PC-9 (cell line): ENCODE results near the gene OGFRL1. TPM values are rescaled to one million over a fixed set of nuclear protein-coding genes. Genes with fewer than 3 reads are reported as not detected.

Source experiments
- BruUV-seq: library from RNA; stranded (reverse); fragments of 400-500 nt; replicated peaks from 2 replicates; lab custom pipeline; 2021; lab: Mats Ljungman, UMichigan
- CTCF ChIA-PET: fragments of 300-600 bp; sonication (Branson Sonifier 250); formaldehyde crosslinking; loops from one replicate; lab custom pipeline; 2022; ENCODE audit warnings: antibody characterized with exemption; lab: Charles Lee
- POLR2A ChIA-PET: fragments of 300-600 bp; sonication (Branson Sonifier 250); formaldehyde crosslinking; loops from one replicate; lab custom pipeline; 2022; ENCODE audit warnings: antibody characterized with exemption; ENCODE audit not compliant: unreplicated experiment; lab: Charles Lee
- DNase-seq, 2 experiments: peaks; one replicate each; pipeline versions ENCODE4 v3.0.0 to v3.0.0-alpha.2; 2015 to 2022; ENCODE audit warnings: mixed read lengths in 1 of 2
- H2AFZ ChIP-seq: fragments of 200-600 bp; sonication (generic); 2 replicates; pipeline ENCODE4 v1.8.1; 2017; ENCODE audit warnings: antibody characterized with exemption
- H3F3A ChIP-seq: fragments of 200-600 bp; sonication (generic); 2 replicates; pipeline ENCODE4 v1.8.1; 2017; ENCODE audit warnings: antibody characterized with exemption, mild to moderate bottlenecking, low read depth; ENCODE audit not compliant: insufficient read depth
- H3K27ac ChIP-seq: fragments of 200-600 bp; sonication (generic); 2 replicates; pipeline ENCODE4 v1.6.1; 2016; ENCODE audit warnings: mixed run types
- H3K27me3 ChIP-seq: fragments of 200-600 bp; sonication (generic); 2 replicates; pipeline ENCODE4 v1.6.1; 2016; ENCODE audit warnings: low read depth, mixed run types; ENCODE audit not compliant: insufficient read depth
- H3K36me3 ChIP-seq: fragments of 200-600 bp; sonication (generic); 2 replicates; pipeline ENCODE4 v1.6.1; 2016; ENCODE audit warnings: low read depth, mixed run types
- H3K4me1 ChIP-seq: fragments of 200-600 bp; sonication (generic); replicated peaks from 2 replicates; pipeline ENCODE4 v1.6.1; 2016; ENCODE audit warnings: mixed run types; ENCODE audit not compliant: insufficient read depth
- H3K4me2 ChIP-seq: fragments of 200-600 bp; sonication (generic); 2 replicates; pipeline ENCODE4 v1.6.1; 2017; ENCODE audit warnings: mixed run types
- H3K4me3 ChIP-seq: fragments of 200-600 bp; sonication (generic); 2 replicates; pipeline ENCODE4 v1.6.1; 2016; ENCODE audit warnings: mixed run types
- H3K79me2 ChIP-seq: fragments of 200-600 bp; sonication (generic); 2 replicates; pipeline ENCODE4 v1.6.1; 2017; ENCODE audit warnings: low read depth, mixed run types
- H3K9me2 ChIP-seq: fragments of 200-600 bp; sonication (generic); 2 replicates; pipeline ENCODE4 v1.8.1; 2017; ENCODE audit warnings: mild to moderate bottlenecking; ENCODE audit not compliant: insufficient read depth
- H3K9me3 ChIP-seq: fragments of 200-600 bp; sonication (generic); 2 replicates; pipeline ENCODE4 v1.8.1; 2016; ENCODE audit warnings: low read depth; ENCODE audit not compliant: insufficient read depth
- H4K20me1 ChIP-seq: fragments of 200-600 bp; sonication (generic); 2 replicates; pipeline ENCODE4 v1.8.1; 2017; ENCODE audit not compliant: insufficient read depth
- EZH2 ChIP-seq: fragments of 200-600 bp; sonication (generic); IDR thresholded peaks from 2 replicates; pipeline ENCODE4 v1.8.0; 2017; ENCODE audit warnings: antibody characterized with exemption, low read depth
- intact Hi-C: fragments of 100-400 bp; cut with micrococcal nuclease; formaldehyde crosslinking; loops from one replicate; pipeline ENCODE4 v1.10.0; 2022; ENCODE audit not compliant: unreplicated experiment
- total RNA-seq: library from RNA; stranded (reverse); gene quantifications from 2 replicates; pipeline ENCODE4 v1.2.3, GENCODE V29; 2021
- TF ChIP-seq, protein P1 (sequence below): fragments of 200-600 bp; sonication (generic); conservative IDR thresholded peaks from 2 replicates; pipeline ENCODE4 v1.6.1; 2017; ENCODE audit warnings: mixed run types, antibody characterized with exemption, mild to moderate bottlenecking, moderate library complexity

Gene OGFRL1
- total RNA-seq, 1 experiment from 2014 or later = 11.0 TPM

GRCh38 chr6:71324194-71324785 lies 35.7 kb downstream of the OGFRL1 start:
- no peaks in the 10 kb centered on the region for H3K36me3 ChIP-seq
- no peaks in the 10 kb centered on the region for H3F3A ChIP-seq
- H3K79me2 ChIP-seq = no peaks in the 10 kb centered on the region
- BruUV-seq = no TSS peak
- H3K4me2 ChIP-seq = no peak overlapping the region
- intact Hi-C loops = no loop called here
- DNase-seq = no peak
- H4K20me1 ChIP-seq = no peaks in the 10 kb centered on the region
- ChIA-PET POLR2A (no interaction called here), CTCF (no interaction called here)
- no peaks in the 10 kb centered on the region for H3K27me3 ChIP-seq
- no peaks in the 10 kb centered on the region for H3K9me2 ChIP-seq
- H3K4me3 ChIP-seq = no peak overlapping the region
- no peaks in the 10 kb centered on the region for H3K4me1 ChIP-seq
- H2AFZ ChIP-seq = no peak overlapping the region
- no peaks in the 10 kb centered on the region for H3K9me3 ChIP-seq
- H3K27ac ChIP-seq = no peak overlapping the region
- no peak for TF ChIP-seq EZH2
- TF ChIP-seq, protein P1, sequence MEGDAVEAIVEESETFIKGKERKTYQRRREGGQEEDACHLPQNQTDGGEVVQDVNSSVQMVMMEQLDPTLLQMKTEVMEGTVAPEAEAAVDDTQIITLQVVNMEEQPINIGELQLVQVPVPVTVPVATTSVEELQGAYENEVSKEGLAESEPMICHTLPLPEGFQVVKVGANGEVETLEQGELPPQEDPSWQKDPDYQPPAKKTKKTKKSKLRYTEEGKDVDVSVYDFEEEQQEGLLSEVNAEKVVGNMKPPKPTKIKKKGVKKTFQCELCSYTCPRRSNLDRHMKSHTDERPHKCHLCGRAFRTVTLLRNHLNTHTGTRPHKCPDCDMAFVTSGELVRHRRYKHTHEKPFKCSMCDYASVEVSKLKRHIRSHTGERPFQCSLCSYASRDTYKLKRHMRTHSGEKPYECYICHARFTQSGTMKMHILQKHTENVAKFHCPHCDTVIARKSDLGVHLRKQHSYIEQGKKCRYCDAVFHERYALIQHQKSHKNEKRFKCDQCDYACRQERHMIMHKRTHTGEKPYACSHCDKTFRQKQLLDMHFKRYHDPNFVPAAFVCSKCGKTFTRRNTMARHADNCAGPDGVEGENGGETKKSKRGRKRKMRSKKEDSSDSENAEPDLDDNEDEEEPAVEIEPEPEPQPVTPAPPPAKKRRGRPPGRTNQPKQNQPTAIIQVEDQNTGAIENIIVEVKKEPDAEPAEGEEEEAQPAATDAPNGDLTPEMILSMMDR = no peak

- H3K4me2 ChIP-seq = no peak overlapping the region
- no peaks in the 10 kb centered on the region for H3K79me2 ChIP-seq
- DNase-seq = no peak
- intact Hi-C loops = no loop called here
- no TSS peak for BruUV-seq
- H3F3A ChIP-seq = no peaks in the 10 kb centered on the region
- H3K36me3 ChIP-seq = no peaks in the 10 kb centered on the region
- H4K20me1 ChIP-seq = no peaks in the 10 kb centered on the region
- ChIA-PET CTCF (no interaction called here), POLR2A (no interaction called here)
- H3K4me3 ChIP-seq = no peak overlapping the region
- TF ChIP-seq EZH2 = no peak
- TF ChIP-seq, protein P1 = no peak
- no peaks in the 10 kb centered on the region for H3K4me1 ChIP-seq
- H2AFZ ChIP-seq = no peak overlapping the region
- no peaks in the 10 kb centered on the region for H3K9me2 ChIP-seq
- no peaks in the 10 kb centered on the region for H3K27me3 ChIP-seq
- no peak overlapping the region for H3K27ac ChIP-seq
- no peaks in the 10 kb centered on the region for H3K9me3 ChIP-seq
Measured at GRCh38 chr6:71326611-71327010, 38.0 kb downstream of the OGFRL1 start.

DNA sequence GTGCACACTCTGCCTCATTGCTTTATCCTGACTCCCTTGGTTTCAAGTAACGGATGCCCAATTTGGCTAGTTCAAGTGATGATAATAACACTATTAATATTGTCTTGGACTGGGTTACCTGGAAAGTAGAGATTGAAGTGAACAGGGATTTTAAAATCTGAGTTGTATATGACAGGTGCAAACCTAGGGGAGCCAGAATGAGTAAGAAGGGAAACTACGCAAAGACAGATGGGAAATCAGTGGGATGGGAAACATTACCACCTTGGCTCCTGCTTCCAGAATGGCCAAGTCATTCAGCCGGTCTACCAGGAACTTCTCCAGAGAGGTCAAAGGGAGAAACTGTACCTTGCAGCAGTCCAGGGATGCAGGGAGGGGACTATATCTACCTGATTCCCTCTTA lies 41.9 kb downstream of the OGFRL1 start:
- Histone ChIP-seq H4K20me1 (no peaks in the 10 kb centered on the region), H3K27me3 (no peaks in the 10 kb centered on the region), H3K9me2 (no peaks in the 10 kb centered on the region), H3K36me3 (no peaks in the 10 kb centered on the region), H3K4me2 (no peak overlapping the region), H3K4me1 (peaks cover 14% of the 10 kb centered on the region), H3K9me3 (no peaks in the 10 kb centered on the region; the same call in 1 of the 2 replicates), H2AFZ (no peak overlapping the region), H3K27ac (no peak overlapping the region), H3F3A (no peaks in the 10 kb centered on the region), H3K79me2 (no peaks in the 10 kb centered on the region), H3K4me3 (no peak overlapping the region)
- ChIA-PET CTCF (no interaction called here), POLR2A (no interaction called here)
- intact Hi-C loops = loop anchor here (5.0 kb wide), 1 partner anchor 43 kb away; the partner anchor contains the start of gene OGFRL1
- no TSS peak for BruUV-seq
- no peak for TF ChIP-seq EZH2
- TF ChIP-seq, protein P1 = no peak
- no peak for DNase-seq
